Measurements from ENCODE around the gene SEC14L5.
"Not testable (repeated sequence)": the region's sequence is repeated elsewhere in the genome, so short reads cannot be mapped to it uniquely, and the experiment has no call there.

Gene SEC14L5

DNA sequence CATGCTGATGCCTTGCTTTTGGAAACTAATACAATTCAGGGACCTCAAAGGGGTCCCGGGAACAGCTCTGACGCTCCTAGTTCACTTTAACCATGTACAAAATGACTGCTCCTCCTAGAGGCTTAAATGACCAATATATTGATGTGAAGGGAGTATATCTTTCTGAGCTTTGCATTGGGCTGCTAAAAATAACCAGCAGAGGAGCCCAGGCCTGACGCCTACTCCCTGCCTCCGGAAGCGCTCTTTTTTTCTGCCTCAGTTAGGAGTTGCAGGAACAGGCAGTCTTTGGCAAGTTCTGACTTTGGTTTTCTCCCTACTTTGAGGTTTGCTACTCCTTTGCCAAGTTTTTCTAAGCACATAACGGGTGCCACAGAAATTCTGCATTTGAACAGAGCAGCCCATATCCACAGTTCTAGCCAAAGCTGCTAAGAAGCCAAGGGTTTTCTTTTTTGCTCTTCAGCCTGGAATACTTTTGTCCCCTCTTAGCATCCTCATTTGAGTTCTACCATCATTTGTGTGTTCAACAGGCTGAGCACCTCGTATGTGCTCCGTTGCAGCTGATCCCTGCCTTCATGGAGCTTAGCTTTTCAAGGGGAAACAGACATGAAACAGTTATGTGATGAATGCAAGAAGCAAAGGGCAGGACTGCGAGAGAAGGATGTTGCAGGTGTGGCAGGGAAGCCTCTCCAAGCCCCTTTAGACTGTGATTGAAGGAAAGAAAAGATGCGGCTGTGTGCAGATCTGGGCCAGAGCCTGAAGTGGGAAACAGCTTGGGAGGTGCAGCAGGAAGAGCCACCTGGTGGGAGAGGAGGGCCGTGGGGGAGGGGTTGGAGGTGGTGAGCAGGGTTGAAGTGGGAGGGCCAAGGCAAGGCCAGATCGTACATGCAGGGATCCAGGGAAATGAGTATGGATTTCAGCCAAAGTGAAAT is 78.4 kb downstream of the SEC14L5 start:
- no peak for DNase-seq (ENCODE audit: low read depth, low spot score)

DNA sequence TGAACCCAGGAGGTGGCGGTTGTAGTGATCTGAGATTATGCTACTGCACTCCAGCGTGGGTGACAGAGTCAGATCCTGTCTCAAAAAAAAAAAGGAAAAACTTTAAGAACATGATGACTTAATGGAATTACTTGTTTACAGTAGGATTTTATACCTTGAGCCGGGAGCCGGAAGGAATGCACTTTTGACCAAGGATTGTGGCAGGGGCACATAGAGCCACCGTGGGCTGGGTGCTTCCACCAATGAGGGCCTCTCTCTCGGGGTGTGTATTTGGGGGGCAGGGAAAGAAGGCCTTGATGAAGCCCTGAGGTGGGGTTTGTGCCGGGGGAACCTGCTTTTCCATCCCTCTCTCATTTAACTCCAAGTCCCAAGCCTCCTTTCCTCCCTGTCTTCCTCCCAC is 82.3 kb downstream of the SEC14L5 start:
- no peak for DNase-seq (ENCODE audit: low read depth, low spot score)

DNA sequence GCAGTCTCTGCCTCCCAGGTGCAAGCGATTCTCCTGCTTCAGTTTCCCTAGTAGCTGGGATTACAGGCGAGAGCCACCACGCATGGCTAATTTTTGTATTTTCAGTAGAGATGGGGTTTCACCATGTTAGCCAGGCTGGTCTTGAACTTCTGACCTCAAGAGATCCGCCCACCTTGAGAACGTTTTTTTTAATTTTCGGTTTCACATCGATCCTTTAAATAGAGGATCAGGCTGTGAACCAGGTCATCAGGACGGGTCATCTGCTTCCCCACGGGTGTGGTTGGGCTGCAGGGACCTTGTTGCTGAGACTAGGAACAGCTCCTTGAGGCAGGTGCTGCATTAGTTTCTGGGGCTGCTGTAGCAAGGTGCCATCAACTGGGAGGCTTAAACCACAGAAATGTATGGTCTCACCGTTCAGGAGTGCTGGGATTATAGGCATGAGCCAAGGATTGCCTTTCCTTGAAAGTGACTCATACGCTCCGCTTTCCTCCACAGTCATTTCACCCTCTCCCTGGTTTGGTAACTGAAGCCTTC is 83.5 kb downstream of the SEC14L5 start:
- DNase-seq (ENCODE audit: low read depth, low spot score): no peak

DNA sequence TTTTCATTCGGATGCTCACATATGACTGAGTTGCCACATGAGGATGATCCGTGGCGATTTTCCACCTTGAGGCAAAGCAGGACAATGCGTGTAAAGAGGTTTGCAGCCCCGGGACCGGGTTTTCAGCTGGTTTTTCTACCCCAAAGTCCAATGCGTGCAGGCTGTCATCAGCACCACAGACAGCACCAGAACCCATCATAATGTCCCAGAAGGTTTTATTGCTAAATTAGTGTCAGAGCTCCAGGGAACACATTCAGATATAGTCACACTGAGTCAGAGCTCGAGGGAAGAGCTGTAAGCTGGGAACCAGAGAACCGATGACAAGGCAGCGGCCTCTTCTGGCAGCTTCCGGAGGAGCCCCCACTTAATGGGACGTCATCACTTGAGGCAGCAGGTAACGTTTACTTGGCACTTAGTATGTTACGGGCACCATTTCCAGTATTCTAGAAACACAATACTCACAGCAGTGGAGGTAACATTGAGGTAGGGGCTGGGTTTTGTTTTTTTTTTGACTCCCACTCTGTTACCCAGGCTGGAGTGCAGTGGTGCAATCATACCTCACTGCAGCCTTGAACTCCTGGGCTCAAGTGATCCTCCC is 84.5 kb downstream of the SEC14L5 start:
- DNase-seq (ENCODE audit: low read depth, low spot score): peak; percentile 45

DNA sequence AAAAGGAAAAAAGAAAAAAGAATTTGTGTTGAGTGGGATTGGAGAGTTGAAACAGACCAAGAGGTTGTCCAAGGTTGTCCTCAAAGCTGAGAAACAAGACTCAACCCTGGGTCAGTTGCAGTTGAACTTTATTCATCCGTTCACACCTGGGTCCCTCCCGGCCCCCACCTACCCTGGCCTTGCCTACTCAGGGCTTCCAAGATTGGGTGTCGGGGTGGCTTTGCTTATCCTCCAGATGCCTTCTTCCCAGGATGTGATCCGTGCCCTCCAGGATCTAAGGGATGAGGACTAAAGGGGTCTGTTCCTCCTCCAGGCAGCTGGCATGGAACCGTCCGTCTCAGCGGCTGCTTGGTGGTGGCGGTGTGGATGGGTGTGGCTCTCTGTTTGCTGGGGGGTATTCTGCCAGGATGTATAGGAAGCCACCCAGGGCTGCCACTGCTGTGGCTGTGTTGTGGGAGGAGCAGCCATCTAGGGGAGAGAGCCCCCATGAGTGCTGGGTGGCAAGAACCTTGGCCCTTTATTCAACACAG is 85.9 kb downstream of the SEC14L5 start:
- no peak for DNase-seq (ENCODE audit: low read depth, low spot score)

DNA sequence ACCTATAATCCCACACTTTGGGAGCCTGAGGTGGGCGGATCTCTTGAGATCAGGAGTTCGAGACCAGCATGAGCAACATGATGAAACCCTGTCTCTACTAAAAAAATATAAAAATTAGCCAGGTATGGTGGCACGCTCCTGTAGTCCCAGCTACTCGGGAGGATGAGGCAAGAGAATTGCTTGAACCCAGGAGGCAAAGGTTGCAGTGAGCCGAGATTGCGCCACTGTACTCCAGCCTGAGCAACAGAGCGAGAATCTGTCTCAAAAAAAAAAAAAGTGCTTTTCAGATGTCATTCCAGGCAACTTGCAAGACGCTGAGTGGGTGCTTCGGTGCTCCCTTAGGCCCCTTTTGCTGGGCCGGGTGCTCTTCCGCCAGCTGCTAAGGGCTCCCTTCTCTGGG is 86.5 kb downstream of the SEC14L5 start:
- not testable (repeated sequence) for DNase-seq (ENCODE audit: low read depth, low spot score)

DNA sequence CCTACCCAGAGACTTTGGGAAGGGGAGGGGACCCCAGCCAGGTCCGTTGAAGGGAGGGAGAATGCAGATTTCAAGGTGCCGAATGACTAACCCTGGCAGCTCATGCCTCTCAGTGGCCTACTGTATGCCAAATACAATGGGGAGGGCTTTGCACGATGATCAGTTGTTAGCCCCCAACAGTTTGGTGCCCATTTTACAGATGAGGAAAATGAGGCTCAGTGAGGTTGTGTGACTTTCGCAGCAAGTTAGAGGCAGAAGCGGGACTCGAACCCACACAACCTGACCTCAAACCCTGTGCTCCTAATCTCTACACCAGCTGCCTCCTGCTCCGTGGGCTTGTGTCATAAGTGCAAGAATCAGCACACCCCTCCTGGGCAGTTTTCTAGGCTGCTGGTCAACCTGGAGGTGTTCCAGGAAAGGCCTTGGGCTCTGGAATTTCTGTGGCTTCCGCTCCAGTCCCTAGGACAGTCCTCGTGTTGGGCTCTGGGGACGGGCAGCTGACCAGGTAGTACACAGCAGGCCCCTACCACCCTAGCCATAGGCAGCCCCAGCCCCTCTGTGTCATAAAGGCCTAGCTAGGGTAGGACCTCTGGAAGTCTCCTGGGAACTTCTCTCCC is 87.5 kb downstream of the SEC14L5 start:
- DNase-seq (ENCODE audit: low read depth, low spot score): no peak

DNA sequence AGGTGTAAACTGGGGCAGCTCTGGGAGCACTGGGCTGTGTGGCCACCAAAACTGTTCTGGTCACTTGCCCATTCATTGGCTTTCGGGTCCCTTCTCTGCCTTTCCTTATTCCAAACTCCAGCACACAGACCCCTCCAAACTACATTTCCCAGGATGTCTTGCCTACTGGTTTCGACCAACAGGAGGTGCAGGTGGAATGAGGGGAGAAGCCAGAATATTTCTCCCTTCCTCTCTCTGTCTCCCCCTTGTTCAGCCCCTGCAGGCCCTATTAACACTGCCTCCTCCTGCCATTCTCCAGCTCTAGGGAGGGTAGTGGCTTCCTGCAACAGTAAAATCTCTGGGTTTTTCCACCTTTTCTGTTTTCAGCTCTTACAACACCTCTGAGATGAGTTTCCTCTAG is 88.8 kb downstream of the SEC14L5 start:
- DNase-seq (ENCODE audit: low read depth, low spot score): no peak

DNA sequence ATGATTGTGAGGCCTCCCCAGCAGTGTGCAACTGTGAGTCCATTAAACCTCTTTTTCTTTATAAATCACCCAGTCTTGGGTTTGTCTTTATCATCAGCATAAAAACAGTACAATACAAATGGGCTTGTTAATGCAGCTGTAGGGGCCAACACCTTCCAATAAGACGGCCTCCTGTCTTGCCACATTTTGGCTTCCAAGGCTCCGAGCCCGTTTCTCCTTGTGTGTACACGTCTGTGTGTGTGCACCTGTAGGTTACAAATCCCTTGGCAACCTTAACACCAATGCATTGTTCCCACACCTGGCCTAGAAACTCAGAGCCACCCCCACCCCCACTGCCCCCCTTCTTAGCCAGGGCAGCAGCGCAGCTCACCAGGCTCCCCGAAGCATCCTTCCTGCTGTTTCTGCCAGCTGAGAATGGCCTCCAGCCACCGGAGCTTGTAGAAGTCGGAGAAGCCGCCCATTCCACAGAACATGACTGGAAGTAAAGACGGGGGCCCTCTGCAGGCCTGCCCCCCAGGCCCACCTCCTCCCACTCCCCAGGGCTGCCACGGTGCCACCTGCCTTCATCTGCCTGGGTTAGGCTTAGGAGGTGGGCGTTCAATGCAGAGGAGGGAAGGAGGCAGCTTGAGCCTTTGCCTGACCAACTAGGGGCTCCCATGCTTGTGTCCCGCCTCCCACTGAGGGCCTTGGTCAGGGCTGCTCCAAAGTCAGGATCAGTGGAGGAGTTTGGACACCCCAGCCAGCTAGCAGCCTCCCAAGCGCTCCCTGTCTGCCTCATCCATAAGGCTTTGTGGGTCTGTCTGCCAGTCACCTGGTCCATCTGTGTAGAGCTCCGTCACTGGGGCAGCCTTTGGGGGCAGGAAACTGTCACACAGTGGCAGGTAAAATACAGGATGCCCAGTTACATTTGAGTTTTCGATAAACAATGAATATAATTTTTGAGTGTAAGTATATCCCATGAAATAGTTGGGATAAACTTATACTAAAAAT is 97.0 kb downstream of the SEC14L5 start:
- DNase-seq (ENCODE audit: low read depth, low spot score): no peak

DNA sequence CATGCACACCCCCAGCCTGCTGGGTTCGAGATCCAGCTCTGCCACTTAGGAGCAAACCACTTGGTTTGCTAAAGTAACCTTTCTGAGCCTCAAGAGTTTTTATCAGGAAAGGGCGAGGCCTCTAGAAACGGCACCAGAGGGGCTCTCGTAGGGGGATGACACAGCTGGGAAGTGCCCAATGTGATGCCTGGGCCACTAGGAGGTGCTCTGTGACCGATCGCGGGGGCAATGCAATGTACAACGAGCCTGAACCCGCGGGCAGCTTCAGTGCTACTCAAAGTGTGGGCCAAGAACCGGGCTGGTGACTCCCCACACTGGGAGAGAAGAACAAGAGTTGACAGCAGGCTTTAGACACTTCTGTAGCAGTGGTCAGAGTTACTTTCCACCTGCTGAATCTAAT is 98.2 kb downstream of the SEC14L5 start:
- peak; percentile 71 for DNase-seq (ENCODE audit: low read depth, low spot score)

DNA sequence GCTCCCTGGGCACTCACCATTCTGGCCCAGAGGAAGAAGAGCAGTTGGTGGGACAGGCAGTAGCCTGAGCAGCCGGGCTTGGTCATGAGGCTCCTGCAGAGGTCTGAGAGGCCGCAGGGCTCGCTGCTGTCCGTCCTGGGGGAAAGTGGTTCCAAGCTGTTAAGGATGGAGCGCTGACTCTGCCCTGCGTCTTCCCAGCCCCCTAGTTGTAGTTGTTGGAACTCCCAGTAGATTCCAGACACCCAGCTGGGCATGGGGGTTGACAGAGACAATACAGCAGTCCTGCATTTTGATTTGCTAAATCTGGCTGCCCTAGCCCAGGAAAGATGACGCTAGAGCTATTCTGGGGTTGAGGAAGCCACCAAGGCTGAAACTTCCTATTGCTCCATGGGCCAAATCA is 100.3 kb downstream of the SEC14L5 start:
- DNase-seq (ENCODE audit: low read depth, low spot score): peak; percentile 93

DNA sequence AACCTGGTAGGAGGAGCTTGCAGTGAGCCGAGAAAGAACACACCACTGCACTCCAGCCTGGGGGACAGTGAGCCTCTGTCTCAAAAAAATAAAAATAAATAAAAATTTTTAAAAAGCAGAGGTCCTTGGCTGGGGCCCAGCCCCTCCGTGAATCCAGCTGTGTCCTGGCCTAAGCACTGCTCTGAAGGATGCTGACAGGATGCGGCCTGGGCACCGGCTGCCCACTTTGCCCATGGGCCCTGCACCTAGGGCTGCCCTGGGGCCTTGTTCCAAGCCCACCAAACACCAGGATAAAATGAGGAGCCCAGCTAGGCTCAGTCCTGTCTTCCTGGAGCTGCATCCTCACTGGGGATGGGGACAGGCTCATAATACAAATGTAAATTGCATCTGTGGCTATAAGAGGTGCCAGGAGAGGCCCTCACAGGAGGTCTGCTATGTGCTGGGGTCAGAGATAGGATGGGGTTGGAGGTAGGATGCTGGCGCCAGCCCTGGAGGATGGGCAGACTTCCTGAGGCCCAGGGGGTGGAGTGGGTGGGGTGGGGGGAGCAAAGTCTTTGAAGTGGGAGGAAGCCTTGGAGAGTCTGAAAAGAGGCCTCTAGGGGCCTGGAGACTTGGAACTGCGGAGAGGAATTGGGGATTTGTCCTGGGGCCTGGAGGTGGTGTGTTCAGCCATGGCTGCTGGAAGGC is 101.4 kb downstream of the SEC14L5 start:
- peak; percentile 66 for DNase-seq (ENCODE audit: low read depth, low spot score)

DNA sequence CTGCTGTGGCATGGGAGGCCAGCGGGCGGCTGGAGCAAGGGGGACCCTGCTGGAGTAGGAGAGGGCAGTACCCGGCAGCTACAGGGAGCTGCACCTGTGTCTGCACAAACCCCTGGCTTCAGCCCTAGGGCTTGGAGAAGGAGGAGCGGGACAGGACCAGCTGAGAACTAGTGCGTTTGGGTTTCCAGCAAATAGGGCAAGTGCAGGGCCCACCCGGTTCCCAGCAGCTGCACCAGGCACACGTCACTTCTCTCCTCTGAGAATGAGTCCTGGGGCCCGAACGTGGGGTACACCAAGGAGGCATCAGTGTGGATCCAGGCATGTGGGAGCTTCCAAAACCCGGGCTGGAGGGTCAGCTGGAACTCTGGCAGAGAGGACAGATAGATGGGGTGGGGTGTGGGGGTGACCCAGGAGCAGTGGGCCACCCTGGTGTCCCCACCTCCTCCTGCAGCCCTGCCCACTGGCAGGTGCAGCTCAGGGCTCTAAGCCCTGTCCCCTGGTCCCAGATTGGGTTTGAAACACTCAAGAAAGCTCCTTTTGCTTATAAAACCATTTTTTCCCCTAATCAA is 102.0 kb downstream of the SEC14L5 start:
- DNase-seq (ENCODE audit: low read depth, low spot score): no peak

DNA sequence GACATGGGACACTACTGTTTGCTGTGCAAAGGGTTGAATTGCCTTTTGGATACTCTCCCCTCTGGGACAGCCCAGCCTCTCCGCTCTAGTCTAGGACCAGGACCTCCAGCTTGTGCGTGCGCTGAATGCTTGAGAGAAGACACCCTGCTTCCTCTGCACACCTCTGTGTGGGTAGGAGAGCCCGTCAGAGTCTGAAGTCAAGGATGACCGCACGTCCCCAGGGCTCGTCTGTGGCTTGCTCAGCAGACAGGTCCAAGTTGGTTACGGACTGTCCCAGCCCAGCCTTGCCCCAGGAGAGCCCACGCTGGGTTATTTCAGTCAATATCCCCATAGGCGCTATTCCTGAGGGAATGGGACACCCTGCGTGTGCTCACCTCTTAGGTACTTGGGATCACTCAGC is 103.9 kb downstream of the SEC14L5 start:
- DNase-seq (ENCODE audit: low read depth, low spot score): no peak

DNA sequence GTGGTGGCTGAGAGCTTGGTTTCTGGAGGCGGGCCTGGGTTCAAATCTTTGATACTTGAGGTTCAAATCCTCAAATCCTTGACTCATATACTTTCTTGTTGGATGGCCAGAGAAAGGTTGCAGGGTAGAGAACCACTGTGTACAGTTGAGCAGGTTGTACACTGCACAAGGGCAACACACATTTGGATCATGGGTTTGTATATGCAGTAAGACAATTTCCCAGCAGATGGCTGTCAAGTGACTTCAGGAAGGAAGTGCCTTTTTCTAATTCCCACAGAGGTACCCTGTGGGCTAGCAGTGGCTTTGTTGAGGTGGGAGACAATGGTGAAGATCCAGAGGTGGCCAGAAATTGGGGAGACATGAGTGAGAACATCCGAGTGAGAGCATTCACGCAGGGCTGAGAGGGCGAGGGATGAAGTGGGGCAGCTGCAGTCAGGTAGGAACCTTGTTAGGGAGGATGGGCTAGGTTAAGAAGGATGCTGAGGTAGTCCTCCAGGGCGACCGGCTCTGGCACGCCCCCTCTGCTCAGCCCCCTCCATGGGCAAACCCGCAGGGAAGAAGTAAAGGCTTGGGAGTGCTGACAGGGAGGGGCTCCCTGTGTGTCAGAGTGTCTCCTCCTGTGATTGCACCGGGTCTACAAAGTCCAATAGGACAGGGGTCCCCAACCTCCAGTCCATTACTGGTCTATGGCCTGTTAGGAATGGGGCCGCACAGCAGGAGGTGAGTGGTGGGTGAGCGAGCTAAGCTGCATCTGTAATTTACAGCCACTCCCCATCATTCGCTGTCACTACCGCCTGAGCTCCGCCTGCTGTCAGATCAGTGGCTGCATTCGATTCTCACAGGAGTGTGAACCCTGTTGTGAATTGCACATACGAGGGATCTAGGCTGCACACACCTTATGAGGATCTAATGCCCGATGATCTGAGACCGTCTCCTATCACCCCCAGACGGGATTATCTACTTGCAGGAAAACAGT is 104.9 kb downstream of the SEC14L5 start:
- no peak for DNase-seq (ENCODE audit: low read depth, low spot score)

DNA sequence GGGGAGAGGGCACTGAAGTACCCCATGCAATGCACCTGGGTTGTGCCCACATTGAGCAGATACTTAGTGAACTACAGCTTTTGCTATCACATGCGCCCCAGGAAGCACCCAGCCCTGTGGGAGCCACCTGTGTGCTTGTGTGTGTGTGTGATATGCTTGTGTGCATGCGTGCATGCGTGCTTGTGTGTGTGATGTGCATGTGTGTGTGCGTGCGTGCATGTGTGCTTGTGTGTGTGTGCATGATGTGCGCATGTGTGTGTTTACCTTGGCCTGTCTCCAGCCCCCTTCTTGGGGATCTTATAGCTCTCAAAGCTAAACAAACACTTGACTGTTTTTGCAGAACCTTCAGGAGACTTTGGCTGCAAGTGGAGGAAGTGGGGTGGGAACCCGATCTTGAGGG is 106.8 kb downstream of the SEC14L5 start:
- no peak for DNase-seq (ENCODE audit: low read depth, low spot score)

DNA sequence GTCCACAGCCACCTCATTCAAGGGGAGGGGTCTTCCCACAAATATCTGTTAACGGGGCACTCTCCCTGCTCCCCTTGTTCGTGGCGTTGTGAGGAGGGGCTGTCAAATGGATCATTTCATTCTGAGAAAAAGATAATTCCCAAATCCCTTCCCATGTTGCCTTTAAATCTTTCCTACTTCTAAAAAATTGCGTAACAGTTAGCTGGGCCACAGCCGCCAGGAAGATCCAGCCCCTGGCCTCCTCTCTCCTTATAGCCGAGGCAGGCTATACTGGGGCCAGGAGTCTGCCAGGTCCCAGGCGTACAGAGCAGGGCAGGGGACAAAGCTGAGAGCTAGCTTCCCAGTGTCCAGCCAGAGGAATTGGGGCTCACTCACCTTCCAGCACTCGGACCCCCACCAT is 107.2 kb downstream of the SEC14L5 start:
- no peak for DNase-seq (ENCODE audit: low read depth, low spot score)

DNA sequence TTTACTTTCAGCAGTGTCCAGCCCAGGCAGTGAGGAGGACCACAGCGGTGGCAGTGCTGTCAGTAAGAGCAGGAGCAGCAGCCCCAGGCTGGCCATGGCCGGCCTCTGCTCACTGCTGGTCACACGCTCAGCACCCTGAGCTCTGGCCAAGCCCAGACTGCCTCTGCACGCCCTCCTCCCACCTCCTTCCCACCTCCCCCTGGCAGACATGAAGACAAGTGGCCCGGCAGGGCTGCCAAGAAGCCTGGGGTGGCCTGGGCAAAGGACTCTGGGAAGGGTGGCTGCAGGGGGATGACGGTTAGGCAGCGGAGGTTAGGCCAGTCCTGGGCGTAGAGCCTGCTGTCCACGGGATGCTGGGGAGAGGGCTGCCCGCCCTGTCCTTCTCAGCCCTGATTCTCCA is 107.7 kb downstream of the SEC14L5 start, which contains the start of gene C16orf89:
TSS of gene C16orf89 (minus strand) at position 144 of the 400 bp plus-strand sequence. CDS start at position 96, 48 bp downstream.
- DNase-seq (ENCODE audit: low read depth, low spot score): no peak

DNA sequence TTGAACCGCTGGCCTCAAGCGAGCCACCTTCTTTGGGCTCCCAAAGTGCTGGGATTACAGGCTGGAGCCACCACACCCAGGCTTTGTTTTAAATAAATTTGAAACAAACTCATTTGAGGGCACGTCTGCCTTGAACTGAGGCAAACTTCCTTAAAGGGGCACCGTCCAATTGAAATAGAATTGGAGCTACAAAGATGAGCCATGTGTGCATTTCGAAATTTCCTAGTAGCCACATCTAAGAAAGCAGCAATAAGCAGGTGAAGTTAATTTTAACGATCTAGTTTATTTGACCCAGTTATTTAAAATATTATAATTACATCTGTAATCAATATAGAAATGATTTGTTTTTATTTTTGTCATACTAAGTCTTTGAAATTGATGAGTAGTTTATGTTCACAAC is 108.4 kb downstream of the SEC14L5 start:
- DNase-seq (ENCODE audit: low read depth, low spot score): no peak

Data from ELF-1 (cell line).